DMS79 (cell line): ENCODE measurements around the gene MAP2K2.

Experiments
- DNase-seq: peaks from one replicate; lab custom pipeline; 2025; lab: John Stamatoyannopoulos, UW

MAP2K2 gene

GRCh38 chr19:4043966-4044715, 79.8 kb downstream of the MAP2K2 start:
- no peak for DNase-seq

DNA sequence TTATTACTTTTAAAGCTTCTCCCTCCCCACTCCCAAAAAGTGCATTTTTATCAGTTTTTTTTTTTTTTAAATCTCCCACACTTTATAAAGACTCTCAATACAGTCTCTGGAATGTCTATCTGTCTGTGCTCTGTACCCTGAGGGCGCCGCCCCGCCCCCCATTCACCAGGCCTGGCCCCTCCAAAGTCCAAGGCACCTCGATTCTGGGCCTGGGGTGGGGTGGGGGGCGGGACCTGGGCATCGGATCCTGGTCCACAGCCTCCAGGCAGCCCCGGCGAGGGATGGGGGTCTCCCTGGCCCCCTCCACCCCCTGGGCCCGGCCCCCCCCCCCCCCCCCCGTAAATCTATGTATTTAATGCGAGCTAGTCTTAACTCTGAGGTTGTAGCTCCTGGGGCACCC, 80.5 kb downstream of the MAP2K2 start:
- DNase-seq, result no peak

GRCh38 chr19:4042731-4043082, 81.2 kb downstream of the MAP2K2 start:
- DNase-seq, result no peak

- no peak for DNase-seq
Observed at GRCh38 chr19:4042064-4042730, 81.7 kb downstream of the MAP2K2 start.
